ENCODE measurements around the gene IRF2BPL.

The IRF2BPL gene

DNA sequence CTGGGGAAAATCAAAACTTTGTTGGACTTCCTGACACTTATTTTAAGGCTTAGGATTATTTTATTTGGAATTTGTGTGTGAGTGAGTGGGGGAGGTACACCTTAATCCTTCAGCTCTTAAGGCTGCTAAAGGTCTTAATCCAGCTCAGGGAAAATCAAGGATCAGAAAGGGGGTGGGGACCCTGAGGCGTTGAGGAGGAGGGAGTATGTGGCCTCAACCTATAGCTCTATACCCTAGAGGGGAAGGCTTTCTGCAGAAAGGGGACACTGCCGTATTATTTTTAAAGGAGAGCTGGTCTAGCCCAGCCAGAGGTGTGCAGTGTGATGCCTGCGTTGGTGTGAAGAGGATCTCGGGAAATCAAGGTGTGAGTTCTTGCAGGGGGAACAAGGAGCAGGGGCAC, 20.0 kb downstream of the IRF2BPL start:
- H3K4me3 ChIP-seq (ENCODE audit: low read length): no peak overlapping the region
- TF ChIP-seq, protein P1, sequence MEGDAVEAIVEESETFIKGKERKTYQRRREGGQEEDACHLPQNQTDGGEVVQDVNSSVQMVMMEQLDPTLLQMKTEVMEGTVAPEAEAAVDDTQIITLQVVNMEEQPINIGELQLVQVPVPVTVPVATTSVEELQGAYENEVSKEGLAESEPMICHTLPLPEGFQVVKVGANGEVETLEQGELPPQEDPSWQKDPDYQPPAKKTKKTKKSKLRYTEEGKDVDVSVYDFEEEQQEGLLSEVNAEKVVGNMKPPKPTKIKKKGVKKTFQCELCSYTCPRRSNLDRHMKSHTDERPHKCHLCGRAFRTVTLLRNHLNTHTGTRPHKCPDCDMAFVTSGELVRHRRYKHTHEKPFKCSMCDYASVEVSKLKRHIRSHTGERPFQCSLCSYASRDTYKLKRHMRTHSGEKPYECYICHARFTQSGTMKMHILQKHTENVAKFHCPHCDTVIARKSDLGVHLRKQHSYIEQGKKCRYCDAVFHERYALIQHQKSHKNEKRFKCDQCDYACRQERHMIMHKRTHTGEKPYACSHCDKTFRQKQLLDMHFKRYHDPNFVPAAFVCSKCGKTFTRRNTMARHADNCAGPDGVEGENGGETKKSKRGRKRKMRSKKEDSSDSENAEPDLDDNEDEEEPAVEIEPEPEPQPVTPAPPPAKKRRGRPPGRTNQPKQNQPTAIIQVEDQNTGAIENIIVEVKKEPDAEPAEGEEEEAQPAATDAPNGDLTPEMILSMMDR (IDR thresholded peaks at IDR 0.05; ENCODE audit: insufficient read depth, low read depth, low read length, missing control alignments): no peak
- no peak for DNase-seq (ENCODE audit: low read depth)

DNA sequence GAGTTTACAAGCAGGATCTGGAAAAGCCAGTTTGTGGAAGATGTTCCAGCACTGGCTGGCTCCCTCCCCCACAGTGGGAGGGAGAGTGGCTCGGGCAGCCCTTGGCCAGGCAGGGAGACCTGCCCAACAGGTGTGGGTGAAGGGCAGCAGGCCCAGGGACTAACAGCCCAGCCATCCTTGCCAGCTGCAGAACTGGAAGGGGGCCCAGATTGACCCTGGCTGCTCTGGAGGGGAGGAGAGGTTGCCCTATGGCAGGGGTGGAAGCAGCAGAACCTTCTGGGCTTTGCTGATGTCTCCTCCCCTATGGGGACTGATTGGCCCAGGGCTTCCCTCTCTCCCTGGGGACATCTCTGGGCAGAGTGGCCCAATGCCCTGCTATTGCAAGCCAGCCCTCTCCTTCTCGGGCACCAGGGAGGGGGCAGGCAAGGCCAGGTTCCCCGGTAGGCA, 20.5 kb downstream of the IRF2BPL start:
- peak; percentile 84 for DNase-seq (ENCODE audit: low read depth)
- no peak overlapping the region for H3K4me3 ChIP-seq (ENCODE audit: low read length)

DNA sequence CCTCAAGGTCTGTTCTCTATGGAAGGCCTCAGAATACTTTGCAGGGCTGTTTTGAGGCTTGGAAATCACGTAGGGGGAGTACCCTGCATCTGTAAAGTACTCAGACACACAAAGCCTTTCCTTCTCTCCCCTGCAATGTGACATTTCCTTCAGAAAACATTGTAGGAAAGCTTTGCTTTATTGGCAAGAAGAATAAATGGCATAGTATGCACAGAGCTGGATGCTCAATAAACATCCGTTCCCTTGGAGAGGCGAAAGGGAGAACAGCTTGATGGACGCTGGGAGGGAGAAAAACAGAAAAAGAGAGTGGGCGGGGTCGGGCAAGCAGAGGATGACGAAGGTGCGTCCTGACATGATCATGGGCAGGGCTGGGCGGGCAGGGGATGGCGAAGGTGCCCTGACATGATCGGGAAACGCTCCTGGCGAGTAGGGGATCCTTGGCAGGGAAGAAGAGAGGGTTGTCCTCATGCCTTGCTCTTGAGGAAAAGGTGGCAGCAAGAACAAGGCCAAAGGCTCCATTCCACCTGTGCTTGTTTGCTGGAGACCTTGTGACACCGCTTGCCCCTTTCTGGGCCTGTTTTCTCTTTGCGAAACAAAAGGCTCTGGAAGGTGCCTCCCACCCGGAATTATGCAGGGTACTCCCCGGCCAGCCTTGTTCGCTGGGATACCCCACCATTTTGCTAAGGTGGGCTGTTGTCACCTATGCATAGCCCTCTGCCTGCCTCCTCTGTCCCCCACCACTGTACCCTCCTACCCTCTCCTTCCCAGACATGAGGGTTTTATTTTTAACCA, 21.1 kb downstream of the IRF2BPL start:
- TF ChIP-seq, protein P1 (IDR thresholded peaks at IDR 0.05; ENCODE audit: insufficient read depth, low read depth, low read length, missing control alignments): no peak
- DNase-seq (ENCODE audit: low read depth): peak; percentile 92
- peak overlapping the region; percentile 5 for H3K4me3 ChIP-seq (ENCODE audit: low read length)

More for the DNA sequence above, 20.5 kb downstream of the IRF2BPL start:
- TF ChIP-seq, protein P1 (IDR thresholded peaks at IDR 0.05; ENCODE audit: insufficient read depth, low read depth, low read length, missing control alignments): no peak

DNA sequence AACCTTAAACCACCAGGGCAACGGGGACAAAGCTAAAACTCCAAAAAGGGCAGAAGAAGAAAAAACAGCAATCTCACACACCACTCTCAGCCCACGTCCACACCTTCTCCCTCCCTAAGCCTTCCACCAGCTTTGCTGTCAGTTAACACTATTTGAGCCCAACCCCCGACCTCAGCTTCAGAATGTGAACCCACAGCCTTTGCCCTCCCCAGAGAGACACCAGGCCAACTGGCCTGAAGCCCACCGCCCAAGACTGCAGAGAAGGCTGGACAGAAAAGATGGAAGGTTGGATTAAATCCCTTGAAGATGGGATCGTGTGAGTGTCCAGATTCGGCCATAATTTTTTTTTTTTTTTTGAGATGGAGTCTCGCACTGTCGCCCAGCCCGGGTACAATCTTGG, 22.4 kb downstream of the IRF2BPL start:
- TF ChIP-seq, protein P1 (IDR thresholded peaks at IDR 0.05; ENCODE audit: insufficient read depth, low read depth, low read length, missing control alignments): no peak
- DNase-seq (ENCODE audit: low read depth): no peak
- H3K4me3 ChIP-seq (ENCODE audit: low read length): no peak overlapping the region

DNA sequence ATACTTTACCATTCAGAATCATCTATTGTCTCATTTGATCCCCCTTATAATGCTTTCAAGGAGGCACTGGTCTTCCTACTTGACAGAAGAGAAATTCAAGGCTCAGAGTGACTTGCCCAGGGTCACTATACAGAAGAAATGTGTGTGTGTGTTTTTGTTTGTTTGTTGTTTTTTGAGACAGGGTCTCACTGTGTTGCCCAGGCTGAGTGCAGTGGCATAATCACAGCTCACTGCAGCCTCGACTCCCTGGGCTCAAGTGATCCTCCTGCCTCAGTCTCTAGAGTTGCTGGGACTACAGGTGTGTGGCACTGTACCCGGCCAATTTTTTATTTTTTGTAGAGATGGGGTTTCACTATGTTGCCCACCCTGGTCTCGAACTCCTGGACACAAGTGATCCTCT, 22.9 kb downstream of the IRF2BPL start:
- TF ChIP-seq, protein P1 (IDR thresholded peaks at IDR 0.05; ENCODE audit: insufficient read depth, low read depth, low read length, missing control alignments): no peak
- no peak for DNase-seq (ENCODE audit: low read depth)
- H3K4me3 ChIP-seq (ENCODE audit: low read length): no peak overlapping the region

DNA sequence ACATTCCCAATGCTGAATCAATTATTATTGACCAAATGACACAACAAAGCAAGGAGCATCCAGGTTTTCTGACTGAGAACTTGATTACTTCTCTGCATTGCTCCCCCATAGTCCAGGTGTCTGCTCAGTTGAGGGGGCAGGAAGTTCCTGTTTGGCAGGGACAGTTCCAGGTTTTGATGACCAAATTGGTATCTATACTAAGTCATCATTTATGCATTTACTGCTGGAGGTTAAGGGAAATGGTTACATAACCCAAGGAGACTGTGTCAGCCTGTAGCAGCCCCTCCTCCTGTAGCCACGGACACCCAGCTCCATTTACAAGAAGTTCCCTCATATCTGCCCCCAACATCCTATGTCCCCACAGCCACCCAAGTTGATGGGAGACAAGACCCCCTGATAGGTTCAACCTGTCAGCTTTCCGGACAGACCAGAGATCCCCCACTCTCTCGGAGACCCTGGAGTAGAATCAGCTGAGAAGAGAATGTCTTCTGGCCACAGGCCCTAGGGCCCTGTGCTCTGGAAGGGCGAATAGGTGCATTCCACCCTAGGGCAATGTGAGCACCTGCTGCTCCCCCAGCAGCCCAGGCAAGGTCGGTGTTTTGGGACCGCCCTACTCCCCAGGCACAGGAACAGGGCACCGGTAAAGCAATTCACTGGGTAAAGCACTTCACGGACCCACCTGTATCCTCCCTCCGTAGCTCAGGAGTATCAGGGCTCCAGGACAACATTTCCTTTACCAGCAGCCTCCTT, 23.6 kb downstream of the IRF2BPL start:
- no peak overlapping the region for H3K4me3 ChIP-seq (ENCODE audit: low read length)
- TF ChIP-seq, protein P1 (IDR thresholded peaks at IDR 0.05; ENCODE audit: insufficient read depth, low read depth, low read length, missing control alignments): no peak
- DNase-seq (ENCODE audit: low read depth): peak; percentile 71

Measured in epithelial cell of esophagus (primary cell).